ENCODE measurements around the gene EFL1. TPM values are rescaled to one million over a fixed set of nuclear protein-coding genes. Genes with fewer than 3 reads are reported as not detected.
"Not testable (repeated sequence)": the region's sequence is repeated elsewhere in the genome, so short reads cannot be mapped to it uniquely, and the experiment has no call there.

The EFL1 gene
- total RNA-seq, 2 donors from 2014 or later, result 42.0 to 59.1 TPM

GRCh38 chr15:82300883-82301282 lies 38.3 kb upstream of the EFL1 start:
- no peaks in the 10 kb centered on the region for H3K9me3 Mint-ChIP-seq
- Histone ChIP-seq H3K27ac (ENCODE audit: low read depth, low read length) (no peak overlapping the region), H3K4me1 (ENCODE audit: control insufficient read depth, insufficient read depth, low read length) (no peaks in the 10 kb centered on the region), H3K36me3 (ENCODE audit: control insufficient read depth, insufficient read depth, low read length) (no peaks in the 10 kb centered on the region), H3K9me3 (ENCODE audit: control insufficient read depth, low read length) (no peaks in the 10 kb centered on the region), H3K4me3 (ENCODE audit: low read length) (no peak overlapping the region), H3K9ac (ENCODE audit: extremely low read depth, low read length, poor library complexity, severe bottlenecking) (no peak overlapping the region), H3K27me3 (ENCODE audit: control insufficient read depth, insufficient read depth, low read length, poor library complexity, severe bottlenecking) (no peaks in the 10 kb centered on the region)
- no peak for TF ChIP-seq CTCF (conservative IDR thresholded peaks at IDR 0.05)
- H3K4me1 Mint-ChIP-seq, result no peaks in the 10 kb centered on the region
- no peak overlapping the region for H3K27ac Mint-ChIP-seq
- WGBS, 2 experiments (ENCODE audit: insufficient coverage in 1 of 2, insufficient read length in 1 of 2), result 91 to 92% methylated on average over 6 to 7 of the region's 7 CpGs
- peak; percentile 29 for DNase-seq
- H3K4me3 Mint-ChIP-seq, result no peak overlapping the region
- H3K36me3 Mint-ChIP-seq (ENCODE audit: low read depth), result no peaks in the 10 kb centered on the region
- H3K27me3 Mint-ChIP-seq (ENCODE audit: insufficient read depth), result no peaks in the 10 kb centered on the region

- H3K27ac ChIP-seq (ENCODE audit: low read depth, low read length); H3K9ac ChIP-seq (ENCODE audit: extremely low read depth, low read length, poor library complexity, severe bottlenecking); H3K4me1 ChIP-seq (ENCODE audit: control insufficient read depth, insufficient read depth, low read length); H3K4me3 Mint-ChIP-seq; H3K9me3 Mint-ChIP-seq; H3K9me3 ChIP-seq (ENCODE audit: control insufficient read depth, low read length); H3K36me3 Mint-ChIP-seq (ENCODE audit: low read depth); H3K4me3 ChIP-seq (ENCODE audit: low read length); H3K4me1 Mint-ChIP-seq; H3K27ac Mint-ChIP-seq; H3K27me3 Mint-ChIP-seq (ENCODE audit: insufficient read depth); H3K36me3 ChIP-seq (ENCODE audit: control insufficient read depth, insufficient read depth, low read length); H3K27me3 ChIP-seq (ENCODE audit: control insufficient read depth, insufficient read depth, low read length, poor library complexity, severe bottlenecking): not testable (repeated sequence)
- peak; percentile 19 for DNase-seq
- 84 to 85% methylated on average over 2 to 6 of the region's 6 CpGs for WGBS, 2 experiments (ENCODE audit: insufficient coverage in 1 of 2, insufficient read length in 1 of 2)
These were observed 37.8 kb upstream of the EFL1 start for GRCh38 chr15:82300326-82300725.

- not testable (repeated sequence) for H3K4me1 Mint-ChIP-seq; H3K4me3 ChIP-seq (ENCODE audit: low read length); H3K36me3 ChIP-seq (ENCODE audit: control insufficient read depth, insufficient read depth, low read length); H3K27me3 ChIP-seq (ENCODE audit: control insufficient read depth, insufficient read depth, low read length, poor library complexity, severe bottlenecking); H3K9me3 Mint-ChIP-seq; H3K4me3 Mint-ChIP-seq; H3K27me3 Mint-ChIP-seq (ENCODE audit: insufficient read depth); H3K27ac Mint-ChIP-seq; H3K9ac ChIP-seq (ENCODE audit: extremely low read depth, low read length, poor library complexity, severe bottlenecking); H3K36me3 Mint-ChIP-seq (ENCODE audit: low read depth); H3K4me1 ChIP-seq (ENCODE audit: control insufficient read depth, insufficient read depth, low read length); H3K27ac ChIP-seq (ENCODE audit: low read depth, low read length); H3K9me3 ChIP-seq (ENCODE audit: control insufficient read depth, low read length)
- peak; percentile 45 for DNase-seq
- WGBS, 2 experiments (ENCODE audit: insufficient coverage in 1 of 2, insufficient read length in 1 of 2), result 90% methylated on average over 3 of the region's 6 CpGs; no CpG with 5 or more reads in 1 of the 2 experiments
These were observed 37.0 kb upstream of the EFL1 start for GRCh38 chr15:82299511-82299914.

- no peaks in the 10 kb centered on the region for H3K27me3 Mint-ChIP-seq (ENCODE audit: insufficient read depth)
- Histone ChIP-seq H3K27me3 (ENCODE audit: control insufficient read depth, insufficient read depth, low read length, poor library complexity, severe bottlenecking) (no peaks in the 10 kb centered on the region), H3K9ac (ENCODE audit: extremely low read depth, low read length, poor library complexity, severe bottlenecking) (no peak overlapping the region), H3K4me1 (ENCODE audit: control insufficient read depth, insufficient read depth, low read length) (no peaks in the 10 kb centered on the region), H3K9me3 (ENCODE audit: control insufficient read depth, low read length) (no peaks in the 10 kb centered on the region), H3K36me3 (ENCODE audit: control insufficient read depth, insufficient read depth, low read length) (no peaks in the 10 kb centered on the region), H3K27ac (ENCODE audit: low read depth, low read length) (no peak overlapping the region), H3K4me3 (ENCODE audit: low read length) (no peak overlapping the region)
- no peaks in the 10 kb centered on the region for H3K9me3 Mint-ChIP-seq
- H3K36me3 Mint-ChIP-seq (ENCODE audit: low read depth), result no peaks in the 10 kb centered on the region
- H3K4me3 Mint-ChIP-seq, result no peak overlapping the region
- TF ChIP-seq CTCF (conservative IDR thresholded peaks at IDR 0.05), result no peak
- no peak for DNase-seq
- H3K4me1 Mint-ChIP-seq, result peaks cover 5% of the 10 kb centered on the region
- no peak overlapping the region for H3K27ac Mint-ChIP-seq
- 97% methylated on average over 31 to 44 of the region's 44 CpGs for WGBS, 2 experiments (ENCODE audit: insufficient coverage in 1 of 2, insufficient read length in 1 of 2)
These were observed 36.0 kb upstream of the EFL1 start for GRCh38 chr15:82298520-82298919.
